Stomach smooth muscle (tissue), 2 donors: ENCODE data around the gene SPRTN.

ENCODE experiments used
- H3K27ac ChIP-seq: one replicate; pipeline ENCODE4 v1.7.0; 2013; ENCODE audit warnings: mild to moderate bottlenecking, low read length, inconsistent platforms
- H3K27me3 ChIP-seq, 2 donors: one replicate each; pipeline ENCODE4 v1.7.0; 2013; ENCODE audit warnings: low read length in 2 of 2; ENCODE audit not compliant: insufficient read depth in 2 of 2, control insufficient read depth in 1 of 2
- H3K36me3 ChIP-seq, 2 donors: one replicate each; pipeline ENCODE4 v1.7.0; 2013; ENCODE audit warnings: low read length in 2 of 2; ENCODE audit not compliant: control insufficient read depth in 2 of 2, insufficient read depth in 2 of 2
- H3K4me1 ChIP-seq: one replicate; pipeline ENCODE4 v1.7.0; 2013; ENCODE audit warnings: low read length; ENCODE audit not compliant: control insufficient read depth, insufficient read depth
- H3K4me3 ChIP-seq, 2 donors: one replicate each; pipeline ENCODE4 v1.7.0; 2013; ENCODE audit warnings: low read length in 2 of 2
- H3K9ac ChIP-seq, 2 donors: one replicate each; pipeline ENCODE4 v1.7.0; 2013; ENCODE audit warnings: low read length in 2 of 2, mild to moderate bottlenecking in 1 of 2
- H3K9me3 ChIP-seq, 2 donors: one replicate each; pipeline ENCODE4 v1.7.0; 2013; ENCODE audit warnings: low read length in 2 of 2; ENCODE audit not compliant: control insufficient read depth in 2 of 2
- donor health status: healthy.
- donor health status: Pancreatic carcinoma.

SPRTN gene

DNA sequence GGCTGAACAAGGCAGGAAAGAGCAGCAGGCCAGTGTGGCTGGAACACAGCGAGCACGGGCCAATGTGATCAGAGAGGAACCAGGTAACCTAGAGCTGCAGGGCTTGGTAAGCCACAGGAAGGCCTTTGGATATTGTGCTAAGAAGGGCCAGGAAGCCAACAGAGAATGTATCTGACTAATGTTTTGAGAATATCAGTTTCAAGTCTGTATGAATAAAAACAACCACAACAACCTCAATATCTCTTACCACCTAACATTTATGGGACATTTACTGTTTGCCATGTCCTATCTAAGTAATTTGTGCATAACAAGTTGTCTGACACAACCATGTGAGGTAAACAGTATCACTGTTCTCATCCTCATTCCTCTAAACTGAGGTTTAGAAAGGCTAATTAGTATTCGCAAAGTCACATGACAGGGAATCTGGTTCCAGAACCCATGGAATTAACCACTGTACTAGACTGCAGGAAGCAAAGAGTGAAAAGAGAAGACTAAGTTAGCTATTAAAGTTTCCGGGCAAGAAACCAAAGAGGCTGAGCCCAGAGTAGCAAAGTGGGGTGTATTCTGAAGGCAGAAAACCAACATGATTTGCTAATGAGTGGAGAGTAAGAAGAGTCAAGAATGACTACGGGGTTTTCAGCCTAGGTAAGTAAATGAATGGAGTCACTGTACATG is 38.9 kb downstream of the SPRTN start:
- no peak overlapping the region for H3K9ac ChIP-seq
- H3K36me3 ChIP-seq = no peaks in the 10 kb centered on the region
- H3K9me3 ChIP-seq = no peaks in the 10 kb centered on the region
- H3K4me3 ChIP-seq = no peak overlapping the region
- no peaks in the 10 kb centered on the region for H3K27me3 ChIP-seq
- no peak overlapping the region for H3K27ac ChIP-seq
- H3K4me1 ChIP-seq = no peaks in the 10 kb centered on the region

DNA sequence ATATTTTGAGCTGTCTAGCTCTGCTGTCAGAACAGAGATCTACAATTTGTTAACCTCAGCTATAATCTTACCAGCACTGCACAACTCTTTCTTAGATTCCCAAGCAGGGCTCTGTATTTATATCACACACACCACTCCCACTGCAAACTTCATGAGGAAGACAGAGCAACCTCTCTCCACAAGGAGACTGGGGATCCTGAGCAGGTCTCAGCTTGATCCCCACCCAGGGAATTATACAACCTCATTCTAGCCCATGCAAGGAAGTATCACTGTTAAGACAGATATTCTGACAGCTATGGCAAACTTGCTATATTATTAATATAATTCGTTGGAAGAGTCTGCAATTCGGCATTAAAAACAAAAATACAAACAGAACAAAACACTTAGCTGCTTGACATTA is 43.6 kb downstream of the SPRTN start:
- Histone ChIP-seq H3K36me3 (no peaks in the 10 kb centered on the region), H3K27ac (no peak overlapping the region), H3K27me3 (no peaks in the 10 kb centered on the region), H3K9ac (no peak overlapping the region), H3K4me1 (peaks cover 2% of the 10 kb centered on the region), H3K4me3 (no peak overlapping the region), H3K9me3 (no peaks in the 10 kb centered on the region)

DNA sequence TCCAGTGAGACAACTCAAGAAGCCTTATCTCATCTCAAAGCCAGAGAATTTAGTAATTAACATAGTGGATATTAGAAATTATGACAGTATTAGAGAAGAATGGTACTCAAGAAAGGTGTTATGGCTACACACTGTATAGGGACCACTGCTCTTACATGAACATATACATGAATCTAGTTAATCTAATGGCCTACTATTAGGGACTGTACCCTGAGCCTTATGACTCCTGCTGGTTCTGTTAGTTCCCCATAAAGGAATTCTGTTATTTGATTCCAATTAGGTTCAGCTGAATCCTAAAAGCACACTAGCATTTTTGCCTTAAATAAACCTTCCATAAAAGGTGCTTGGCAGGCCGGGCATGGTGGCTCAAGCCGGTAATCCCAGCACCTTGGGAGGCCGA is 44.3 kb downstream of the SPRTN start:
- Histone ChIP-seq H3K4me1 (peaks cover 2% of the 10 kb centered on the region), H3K36me3 (no peaks in the 10 kb centered on the region), H3K27me3 (no peaks in the 10 kb centered on the region), H3K4me3 (no peak overlapping the region), H3K9me3 (no peaks in the 10 kb centered on the region), H3K27ac (no peak overlapping the region), H3K9ac (peak overlapping the region in 1 of 2 donors; percentile 13)

DNA sequence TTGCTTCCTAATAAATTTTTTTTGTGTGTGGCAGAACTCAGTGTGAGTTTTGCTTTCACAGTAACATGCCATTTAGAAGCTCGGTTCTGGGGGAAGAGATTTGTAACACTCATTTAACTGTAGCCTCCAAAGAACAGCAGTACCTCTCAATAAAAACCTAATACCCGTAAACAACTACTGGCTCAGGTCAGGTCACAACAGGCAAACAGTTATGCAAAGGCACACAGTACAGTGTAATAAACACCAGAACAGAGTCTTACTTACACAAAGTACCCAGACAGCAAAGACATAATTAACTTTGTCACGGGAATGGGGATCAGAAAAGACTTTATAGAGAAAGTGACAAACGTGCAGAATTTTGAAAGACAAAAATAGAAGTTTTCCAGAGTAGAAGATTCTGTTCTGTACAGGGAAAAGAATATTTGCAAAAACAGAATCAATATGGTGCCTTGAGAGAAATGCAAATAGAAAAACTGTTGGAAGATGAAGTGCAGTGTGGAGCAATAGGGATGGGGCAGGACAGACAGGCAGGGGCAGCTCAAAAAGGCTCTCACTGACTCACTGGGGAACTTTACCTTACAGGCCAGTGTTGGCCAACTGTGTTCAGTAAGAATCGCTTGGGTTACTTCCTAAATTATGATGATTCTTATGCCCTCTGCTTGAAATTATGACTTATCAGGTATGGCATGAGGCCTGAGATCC is 45.2 kb downstream of the SPRTN start:
- H3K9me3 ChIP-seq = no peaks in the 10 kb centered on the region
- H3K27ac ChIP-seq = no peak overlapping the region
- no peak overlapping the region for H3K9ac ChIP-seq
- H3K27me3 ChIP-seq = no peaks in the 10 kb centered on the region
- peaks cover 2% of the 10 kb centered on the region for H3K4me1 ChIP-seq
- H3K36me3 ChIP-seq = no peaks in the 10 kb centered on the region
- no peak overlapping the region for H3K4me3 ChIP-seq

DNA sequence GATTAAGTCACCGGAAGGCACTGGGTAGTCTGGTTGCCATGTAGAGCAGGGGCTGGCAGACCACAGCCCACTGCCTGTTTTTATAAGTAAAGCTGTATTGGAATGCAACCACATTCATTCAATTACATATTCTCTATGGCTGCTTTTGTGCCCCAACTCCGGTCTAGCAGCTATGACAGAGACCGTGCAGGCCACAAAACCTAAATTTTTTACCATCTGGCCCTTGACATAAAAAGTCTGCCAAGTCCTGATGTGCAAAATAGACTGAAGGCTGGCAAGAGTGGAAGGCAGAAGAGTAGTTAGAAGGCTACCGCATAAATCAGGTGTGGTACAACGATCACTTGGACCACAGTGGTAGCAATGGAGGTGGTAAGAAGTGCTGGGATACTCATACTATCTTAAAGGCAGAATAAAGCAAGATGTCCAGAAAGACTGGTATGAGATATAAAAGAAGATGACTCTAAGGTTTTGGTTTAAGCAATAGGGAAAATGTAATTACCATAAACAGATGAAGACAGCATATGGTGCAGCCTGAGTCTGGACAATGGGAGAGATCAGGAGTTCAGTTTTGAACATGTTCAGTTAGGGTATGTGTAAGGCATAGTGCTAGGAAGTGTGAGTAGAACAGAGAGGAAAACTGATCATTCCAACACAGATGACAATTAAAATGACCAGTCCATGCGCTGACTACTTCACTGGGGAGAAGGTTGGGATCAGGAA is 46.8 kb downstream of the SPRTN start:
- peaks cover 2% of the 10 kb centered on the region for H3K4me1 ChIP-seq
- H3K27ac ChIP-seq = no peak overlapping the region
- H3K27me3 ChIP-seq = no peaks in the 10 kb centered on the region
- H3K9me3 ChIP-seq = no peaks in the 10 kb centered on the region
- H3K4me3 ChIP-seq = no peak overlapping the region
- H3K9ac ChIP-seq = no peak overlapping the region
- no peaks in the 10 kb centered on the region for H3K36me3 ChIP-seq

DNA sequence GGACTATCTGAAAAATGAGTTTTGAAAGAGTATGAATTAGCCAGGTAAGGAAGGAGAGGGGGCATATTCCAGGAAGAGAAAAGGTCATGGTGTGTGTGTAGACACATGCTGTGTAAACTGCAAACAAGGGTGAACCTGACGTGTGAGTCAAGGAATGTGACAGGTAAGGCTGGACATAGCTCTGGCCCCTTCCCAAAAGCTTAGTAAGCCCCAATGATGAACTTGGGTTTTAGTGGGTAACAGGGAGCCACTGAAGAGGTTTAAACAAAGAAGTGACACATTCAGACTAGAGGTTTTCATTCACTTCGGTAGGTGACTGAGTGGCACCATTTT is 47.3 kb downstream of the SPRTN start:
- H3K27ac ChIP-seq = no peak overlapping the region
- no peaks in the 10 kb centered on the region for H3K9me3 ChIP-seq
- H3K4me1 ChIP-seq = peaks cover 2% of the 10 kb centered on the region
- H3K36me3 ChIP-seq = no peaks in the 10 kb centered on the region
- no peak overlapping the region for H3K9ac ChIP-seq
- no peaks in the 10 kb centered on the region for H3K27me3 ChIP-seq
- no peak overlapping the region for H3K4me3 ChIP-seq

DNA sequence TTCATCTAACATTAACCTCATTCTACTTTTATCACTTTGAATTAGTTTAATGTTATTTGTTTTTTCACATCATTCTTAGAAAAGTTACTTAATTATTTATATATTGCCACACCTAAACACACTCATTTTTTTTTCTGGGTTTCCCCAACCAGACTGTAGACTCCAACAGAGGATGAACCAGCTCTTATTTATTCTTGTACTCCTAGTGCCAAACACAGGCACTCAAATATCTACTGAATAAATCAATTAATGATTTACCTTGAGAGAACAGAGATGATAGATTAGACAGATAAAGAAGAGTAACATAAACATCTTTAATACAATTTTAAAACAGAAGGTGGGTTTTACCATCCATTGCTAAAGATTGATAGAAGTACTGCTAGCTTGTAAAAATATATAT is 48.4 kb downstream of the SPRTN start:
- H3K9me3 ChIP-seq = no peaks in the 10 kb centered on the region
- H3K4me1 ChIP-seq = peaks cover 2% of the 10 kb centered on the region
- H3K9ac ChIP-seq = no peak overlapping the region
- no peaks in the 10 kb centered on the region for H3K36me3 ChIP-seq
- no peak overlapping the region for H3K4me3 ChIP-seq
- H3K27ac ChIP-seq = no peak overlapping the region
- no peaks in the 10 kb centered on the region for H3K27me3 ChIP-seq

DNA sequence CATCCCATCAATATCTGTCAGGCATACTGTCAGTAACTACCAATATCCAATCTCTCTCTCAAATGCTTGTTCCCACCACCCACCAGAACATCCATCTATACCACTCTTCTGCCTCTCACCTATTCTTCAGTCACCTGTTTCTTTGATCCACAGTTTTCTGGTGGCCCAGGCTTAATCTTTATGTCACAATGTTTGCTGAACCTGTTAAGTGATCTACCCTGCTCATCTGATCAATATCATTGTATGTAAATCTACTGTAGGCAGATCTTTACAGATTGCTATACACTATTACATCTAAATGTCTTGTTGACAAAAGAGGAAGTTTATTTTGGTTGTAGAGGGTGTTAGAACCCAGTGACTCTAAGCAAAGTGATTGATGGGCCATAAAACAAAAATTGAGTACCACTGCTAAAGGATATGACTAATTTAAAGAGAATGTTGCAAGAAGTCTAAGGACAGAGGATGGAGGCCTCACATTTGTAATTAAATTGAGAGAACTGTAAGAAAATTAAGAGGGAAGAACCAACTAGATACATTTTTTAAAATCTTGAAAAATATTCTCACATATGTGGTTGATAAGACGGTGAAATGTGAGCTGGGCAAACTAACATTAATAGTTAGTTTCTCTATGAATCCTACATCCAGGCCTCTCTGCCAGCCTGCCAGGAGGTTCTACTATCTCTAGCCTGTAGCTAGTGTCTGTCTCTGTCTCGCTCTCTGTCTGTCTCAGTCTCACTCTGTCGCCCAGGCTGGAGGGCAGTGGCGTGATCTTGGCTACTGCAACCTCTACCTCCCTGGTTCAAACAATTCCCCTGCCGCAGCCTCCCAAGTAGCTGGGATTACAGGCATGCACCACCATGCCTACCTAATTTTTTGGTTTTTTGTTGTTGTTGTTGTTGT is 49.9 kb downstream of the SPRTN start:
- no peaks in the 10 kb centered on the region for H3K27me3 ChIP-seq
- peaks cover 2% of the 10 kb centered on the region for H3K4me1 ChIP-seq
- H3K36me3 ChIP-seq = no peaks in the 10 kb centered on the region
- H3K4me3 ChIP-seq = no peak overlapping the region
- H3K9ac ChIP-seq = no peak overlapping the region
- H3K27ac ChIP-seq = no peak overlapping the region
- no peaks in the 10 kb centered on the region for H3K9me3 ChIP-seq

DNA sequence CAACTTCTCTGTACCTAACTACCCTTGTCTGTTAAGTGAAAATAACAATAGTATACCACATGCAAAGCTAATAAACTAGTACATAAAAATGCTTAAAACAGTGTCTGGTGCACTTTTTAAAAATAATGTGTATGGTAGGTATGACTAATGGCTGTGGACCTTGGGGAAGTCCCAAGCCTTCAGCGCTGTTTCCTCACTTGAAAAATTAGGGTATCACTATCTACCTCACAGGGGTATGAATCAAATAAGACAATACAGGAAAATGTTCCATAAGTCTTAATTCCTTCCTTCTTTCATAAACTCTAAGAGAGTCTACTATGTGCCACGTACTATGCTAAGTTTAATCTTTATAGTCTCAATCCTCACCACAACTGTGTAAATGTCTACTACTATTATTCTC is 52.0 kb downstream of the SPRTN start:
- Histone ChIP-seq H3K27ac (no peak overlapping the region), H3K4me1 (peaks cover 7% of the 10 kb centered on the region), H3K9ac (no peak overlapping the region), H3K9me3 (no peaks in the 10 kb centered on the region), H3K36me3 (no peaks in the 10 kb centered on the region), H3K4me3 (no peak overlapping the region), H3K27me3 (no peaks in the 10 kb centered on the region)

DNA sequence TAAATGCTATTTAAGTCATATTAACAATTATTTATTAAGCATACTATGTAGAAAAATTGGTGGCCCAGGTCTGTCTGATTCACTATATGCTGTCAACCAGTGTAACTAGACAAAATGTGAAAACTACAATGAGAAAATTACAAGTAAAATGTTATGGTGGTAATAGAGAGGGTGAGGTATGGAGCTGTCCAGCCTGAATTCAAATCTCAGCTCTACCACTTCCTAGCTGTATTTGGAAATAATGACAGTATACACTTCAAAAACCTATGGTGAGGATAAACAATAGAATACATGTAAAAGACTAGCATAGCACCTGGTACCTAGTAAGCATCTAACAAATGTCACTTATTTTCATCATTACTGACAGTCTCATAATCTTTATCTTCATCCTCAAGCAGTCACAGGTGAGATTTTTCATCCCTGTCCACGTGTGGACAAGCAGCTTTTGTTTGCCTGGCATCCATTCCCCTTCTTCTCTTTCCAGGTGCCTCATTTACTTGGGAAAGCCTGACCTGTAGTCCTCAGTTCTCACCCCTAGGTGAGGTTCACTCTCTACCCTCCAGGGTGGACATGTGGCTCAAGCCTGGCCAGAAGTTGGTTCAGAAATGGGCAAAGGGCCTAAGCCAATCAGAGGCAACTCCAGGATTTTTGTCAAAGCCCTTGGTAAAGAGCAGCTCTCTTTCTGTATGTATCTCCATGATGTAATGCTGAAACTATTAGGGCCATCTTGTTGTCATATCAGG is 54.5 kb downstream of the SPRTN start:
- H3K4me1 ChIP-seq = peaks cover 12% of the 10 kb centered on the region
- H3K36me3 ChIP-seq = no peaks in the 10 kb centered on the region
- peak overlapping the region; percentile 7 for H3K27ac ChIP-seq
- no peaks in the 10 kb centered on the region for H3K27me3 ChIP-seq
- no peak overlapping the region for H3K4me3 ChIP-seq
- H3K9ac ChIP-seq = no peak overlapping the region
- H3K9me3 ChIP-seq = no peaks in the 10 kb centered on the region
